GM18517 (cell line): ENCODE data around the gene SARDH.

Experiments
- ATAC-seq: cut with Tn5 transposase; IDR thresholded peaks from one replicate; pipeline ENCODE4 v1.9.1; 2021; ENCODE audit warnings: mild to moderate bottlenecking, moderate library complexity; ENCODE audit not compliant: unreplicated experiment

Gene SARDH

DNA sequence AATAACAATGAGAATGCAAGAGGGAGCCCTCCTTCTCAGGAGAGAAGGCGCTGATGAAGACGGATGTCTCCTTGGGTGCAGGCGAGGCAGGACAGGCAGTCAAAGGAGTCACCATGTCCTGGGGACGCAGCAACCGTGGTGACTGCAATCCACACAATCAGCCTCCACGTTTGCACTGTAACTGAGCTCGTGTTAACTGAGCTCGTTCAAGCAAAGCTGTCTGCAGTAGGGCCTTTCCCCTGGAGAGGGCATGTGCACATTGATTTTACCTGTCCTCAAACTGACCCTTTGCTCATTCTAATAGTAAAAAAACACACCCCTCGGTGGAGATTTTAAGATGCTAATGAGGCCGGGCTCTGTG lies 2.8 kb downstream of the SARDH start:
- ATAC-seq: no peak

DNA sequence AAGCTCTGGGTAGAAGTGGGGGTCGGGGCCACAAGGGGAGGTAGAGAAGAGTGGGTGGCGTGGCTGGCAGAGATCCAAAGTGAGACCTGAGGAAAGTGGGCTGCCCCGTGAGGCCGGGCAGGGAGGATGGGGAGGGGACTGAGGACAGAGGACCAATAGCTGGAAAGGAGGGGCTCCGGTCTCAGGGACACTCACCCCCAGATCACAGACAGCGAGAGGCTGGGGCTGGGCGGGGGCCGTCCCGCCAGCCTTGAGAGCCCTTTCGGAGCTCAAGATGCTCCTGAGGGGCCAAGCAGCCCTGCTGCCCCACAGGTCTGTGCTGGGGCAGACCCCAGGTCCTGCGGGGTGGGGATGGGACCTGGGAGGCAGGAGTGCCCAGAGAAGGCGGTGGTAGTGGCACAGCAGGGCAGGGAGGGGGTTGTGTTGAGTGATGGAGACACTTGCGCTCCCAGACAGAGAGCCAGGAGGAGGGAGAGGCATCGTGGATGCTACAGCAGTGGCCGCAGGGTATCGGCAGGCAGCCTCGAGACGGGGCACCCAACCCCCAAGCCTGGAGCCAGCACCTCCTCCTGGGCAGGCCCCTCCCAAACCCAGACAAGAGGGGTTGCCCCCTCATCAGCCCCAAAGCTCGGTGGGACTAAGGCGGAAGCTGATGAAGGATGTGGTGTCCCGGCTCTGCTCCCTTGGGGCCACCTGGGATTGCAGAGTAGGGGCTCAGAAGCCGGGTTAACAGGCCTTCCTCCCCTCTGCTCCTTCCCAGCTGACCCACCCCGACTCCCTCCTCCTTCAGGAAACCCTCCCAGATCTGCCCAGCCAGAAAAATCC lies 3.4 kb downstream of the SARDH start:
- no peak for ATAC-seq

DNA sequence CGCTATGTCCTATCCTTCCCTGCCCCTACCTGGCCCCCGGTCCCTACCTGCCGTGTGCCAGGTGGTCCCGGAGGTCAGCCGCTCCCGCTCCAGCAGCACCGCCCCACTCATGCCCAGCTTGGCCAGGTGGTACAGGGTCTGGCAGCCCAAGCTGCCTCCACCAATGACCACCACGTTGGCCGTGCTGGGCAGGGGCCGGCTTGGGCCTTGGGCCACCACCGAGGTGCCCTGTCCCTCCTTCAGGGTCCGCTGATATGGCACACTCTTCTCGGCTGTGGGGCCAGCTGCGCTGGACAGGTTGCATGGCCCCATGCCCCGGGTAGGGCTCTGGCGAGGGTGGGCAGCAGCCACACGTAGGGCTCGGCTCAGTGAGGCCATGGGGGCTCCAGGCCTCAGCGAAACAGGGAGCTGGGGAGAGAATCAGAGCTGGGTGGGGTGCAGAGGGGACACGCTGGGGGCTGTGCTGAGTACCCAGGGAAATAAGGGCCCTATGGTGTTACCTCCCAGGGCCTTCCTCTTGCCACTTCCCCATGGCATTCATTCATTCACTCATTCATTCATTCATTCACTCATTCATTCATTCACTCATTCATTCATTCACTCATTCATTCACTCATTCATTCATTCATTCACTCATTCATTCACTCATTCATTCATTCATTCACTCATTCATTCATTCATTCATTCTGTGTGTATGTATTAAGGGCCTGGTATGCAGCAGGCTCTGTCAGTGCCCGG lies 4.2 kb downstream of the SARDH start:
- ATAC-seq: no peak

DNA sequence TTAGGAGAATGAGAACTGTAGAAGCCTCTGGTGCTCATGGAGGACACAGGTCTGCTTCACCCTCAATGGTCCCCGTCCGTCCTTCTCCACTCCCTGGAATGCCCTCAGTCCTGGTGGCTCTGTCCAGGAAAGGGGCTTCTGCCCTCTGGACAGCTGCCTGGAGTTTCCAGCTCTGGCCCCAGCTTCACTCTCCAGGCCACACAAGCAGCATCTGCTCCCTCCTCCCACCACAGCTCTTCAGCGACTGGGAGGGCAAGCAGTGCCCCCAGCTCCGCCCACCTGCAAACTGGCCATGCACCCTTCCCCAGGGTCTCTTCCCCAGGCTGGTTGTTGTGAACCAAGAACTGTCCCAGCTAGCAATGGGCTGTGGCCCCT lies 4.7 kb downstream of the SARDH start:
- ATAC-seq: no peak

DNA sequence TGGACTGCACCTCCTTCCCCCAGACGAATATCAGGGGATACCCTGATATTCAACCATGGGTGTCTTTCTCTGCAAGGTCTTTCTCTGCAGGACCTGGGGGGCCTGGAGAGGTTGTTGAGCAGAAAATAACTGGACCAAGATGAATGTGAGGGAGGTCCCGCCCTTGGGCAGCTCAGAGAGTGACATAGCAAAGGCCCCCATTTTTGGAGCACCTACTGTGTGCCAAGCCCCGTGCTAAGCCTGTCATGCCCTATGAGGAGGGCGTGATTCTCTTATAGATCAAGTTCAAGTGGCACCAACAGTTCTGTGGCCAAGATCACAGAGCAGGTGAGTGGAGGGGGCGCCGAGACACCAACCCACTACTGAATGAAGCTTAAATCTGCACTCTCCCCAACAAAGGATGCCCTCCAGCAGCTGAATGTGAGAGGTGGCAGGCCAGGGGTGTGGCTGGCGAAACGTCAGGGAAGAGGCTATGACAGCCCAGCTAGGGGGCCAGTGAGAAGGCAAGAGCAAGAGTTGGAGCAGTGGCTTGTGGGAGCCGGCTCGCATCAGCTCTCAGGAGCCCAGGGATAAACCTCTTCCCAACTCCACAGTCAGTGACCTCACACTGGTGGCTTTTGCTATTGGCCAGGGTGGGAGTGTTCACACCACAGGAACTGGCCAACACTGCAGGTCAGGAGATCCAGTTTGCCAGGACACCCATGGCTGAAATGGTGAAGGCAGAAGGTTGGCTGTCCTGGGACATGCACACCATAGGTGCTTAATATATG lies 5.3 kb downstream of the SARDH start:
- no peak for ATAC-seq

DNA sequence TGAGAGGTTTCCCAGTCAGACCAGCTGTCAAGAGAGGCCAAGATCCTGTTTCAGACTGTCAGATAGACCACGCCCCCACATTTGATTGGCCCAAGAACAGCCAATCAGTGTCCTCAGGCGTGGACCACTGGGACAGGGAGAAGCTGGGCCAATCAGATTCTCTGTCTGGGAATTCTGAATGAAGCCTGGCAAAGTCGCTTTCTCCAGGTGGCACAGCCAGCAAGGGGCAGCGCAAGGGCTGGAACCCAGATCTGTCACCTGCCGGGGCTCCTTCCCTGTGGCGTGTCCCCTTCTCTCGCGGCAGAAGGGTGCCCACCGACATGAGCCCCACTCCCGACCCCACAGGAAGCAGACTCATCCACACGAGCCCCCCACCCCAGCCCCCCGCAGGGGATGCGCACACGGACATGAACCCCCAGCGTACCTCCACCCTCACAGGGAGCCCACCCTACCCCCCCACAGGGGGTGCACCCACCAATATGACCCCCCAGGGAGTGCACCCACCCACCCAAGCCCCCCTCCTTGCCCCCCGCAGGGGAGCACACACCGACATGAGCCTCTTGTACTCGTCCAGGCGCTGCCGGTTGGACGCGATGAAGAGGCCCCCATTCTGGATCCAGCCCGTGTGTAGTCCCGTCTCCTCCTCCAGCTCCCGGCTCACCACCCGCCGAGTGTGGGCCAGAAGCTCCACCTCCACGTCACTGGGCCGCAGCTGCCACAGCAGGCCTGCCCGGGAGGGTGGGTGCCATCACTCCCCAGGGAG lies 6.1 kb downstream of the SARDH start:
- ATAC-seq: no peak

DNA sequence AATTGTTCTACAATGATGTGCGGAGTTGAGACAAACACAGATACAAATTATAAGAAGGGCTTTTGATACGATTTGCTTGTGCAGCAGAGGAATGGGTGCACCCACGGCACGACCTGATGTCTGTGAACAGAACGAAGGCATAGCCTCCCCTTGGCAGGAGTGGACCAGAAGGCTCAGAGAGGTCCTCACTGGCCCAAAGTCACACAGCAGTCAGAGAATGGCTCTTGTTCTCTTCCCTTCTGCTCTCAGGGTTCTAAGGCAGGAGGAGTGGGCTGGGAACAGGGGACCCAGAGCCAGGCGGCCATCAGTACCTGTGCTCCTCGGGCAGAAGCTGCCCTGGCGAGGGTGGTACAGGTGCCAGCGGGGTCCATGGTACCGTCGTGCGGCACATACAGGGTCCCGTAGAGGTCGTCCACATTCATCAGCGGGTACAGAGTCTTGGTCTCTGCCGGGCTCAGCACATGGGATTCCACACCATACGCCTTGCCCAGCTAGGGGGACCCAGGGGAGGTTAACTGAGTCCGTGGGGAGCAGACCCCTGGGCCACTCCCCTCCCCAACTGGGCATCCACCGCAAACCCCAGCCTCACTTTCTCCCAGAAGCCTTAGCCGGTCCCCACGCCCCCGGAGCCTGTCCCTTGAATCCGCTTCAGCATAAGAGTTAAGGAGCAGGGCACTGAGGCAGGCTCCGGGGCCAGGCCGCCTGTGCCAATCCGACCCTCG lies 7.0 kb downstream of the SARDH start:
- no peak for ATAC-seq

DNA sequence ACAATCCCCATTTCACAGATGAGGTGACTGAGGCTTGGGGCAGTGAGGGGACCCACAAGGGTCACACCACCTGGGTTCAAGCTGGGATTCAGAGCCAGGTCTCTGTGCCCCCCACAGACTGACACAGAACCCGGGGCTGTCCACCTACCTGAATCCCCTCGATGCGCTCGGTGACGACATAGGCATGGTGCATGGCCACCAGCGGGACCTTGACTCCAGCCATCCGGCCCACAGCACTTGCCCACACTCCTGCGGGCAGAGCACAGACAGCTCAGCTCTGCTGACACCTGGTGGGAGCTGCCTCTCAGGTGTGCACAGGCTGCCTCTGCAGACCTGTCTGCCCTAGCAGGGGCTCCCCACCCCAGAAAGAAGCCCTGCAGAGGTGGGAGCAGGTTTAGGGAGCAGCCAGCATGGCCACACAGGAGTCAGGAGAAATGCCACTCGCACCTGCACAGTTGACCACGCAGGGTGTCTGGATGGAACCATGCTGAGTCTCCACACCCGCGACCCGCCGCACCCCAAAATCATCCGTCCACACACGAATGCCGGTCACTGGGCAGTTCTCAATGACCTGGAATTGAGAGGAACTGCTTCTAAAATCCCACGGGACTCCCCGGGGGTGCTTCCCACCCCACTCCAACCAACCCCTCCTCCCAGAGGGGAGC lies 8.4 kb downstream of the SARDH start:
- no peak for ATAC-seq

DNA sequence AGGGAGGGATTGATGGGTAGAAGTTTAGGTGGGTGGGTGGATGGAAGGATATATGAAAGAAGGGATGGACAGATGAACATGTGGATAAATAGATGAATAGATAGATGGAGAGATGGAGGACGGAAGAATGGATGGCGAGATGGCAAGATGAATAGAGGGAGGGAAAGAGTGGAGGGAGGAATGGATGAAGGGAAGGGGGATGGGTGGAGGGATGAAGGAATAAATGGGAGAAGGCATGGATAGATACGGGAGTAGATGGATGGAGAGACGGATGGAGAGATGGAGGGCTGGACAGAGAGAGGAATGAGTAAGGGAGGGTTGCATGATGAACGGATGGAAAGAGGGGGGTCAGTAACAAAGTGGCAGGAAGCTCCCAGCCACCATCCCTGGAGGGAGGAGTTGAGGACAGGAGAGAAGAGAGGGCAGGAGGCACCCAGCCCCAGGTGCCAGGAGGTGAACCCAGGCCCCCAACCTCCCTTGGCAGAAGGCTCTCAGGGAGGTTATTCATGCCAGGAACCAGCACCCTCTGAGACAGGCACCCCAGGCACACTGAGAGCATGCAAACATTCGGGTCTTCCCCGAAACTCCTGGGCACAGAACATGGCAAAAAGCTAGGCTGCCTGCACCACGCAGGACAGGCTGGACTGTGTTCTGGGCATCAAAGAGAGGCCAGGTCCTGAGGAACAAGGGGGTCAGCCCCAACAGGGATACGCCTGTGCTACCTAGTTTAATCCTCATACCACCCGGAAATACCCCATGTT lies 9.1 kb downstream of the SARDH start:
- ATAC-seq: no peak

DNA sequence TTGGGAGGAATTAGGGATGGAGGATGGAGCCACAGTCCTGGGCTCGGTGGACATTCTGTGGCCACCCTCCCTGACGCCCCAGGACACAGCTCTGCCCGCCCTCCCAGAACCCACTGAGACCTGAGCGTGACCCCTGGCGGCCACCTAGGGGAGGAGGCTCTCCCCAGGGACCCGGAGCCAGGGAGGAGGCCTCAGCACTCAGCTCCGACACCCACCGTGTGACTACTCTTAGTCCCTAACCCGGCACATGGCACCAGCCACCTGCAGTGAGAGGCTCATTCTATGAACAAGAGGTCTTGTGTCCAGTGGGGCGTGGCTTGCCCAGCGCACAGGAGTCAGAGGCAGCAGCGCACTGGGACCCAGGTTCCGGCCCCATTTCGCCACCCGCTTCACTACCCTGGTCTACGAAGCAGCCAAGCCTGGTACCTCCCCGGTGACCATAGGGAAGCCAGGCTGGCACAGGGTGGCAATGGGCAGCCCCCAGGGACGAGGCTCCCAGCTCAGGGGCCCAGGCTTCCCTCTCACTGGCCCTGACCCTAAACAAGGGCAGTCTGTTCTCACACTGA lies 10.2 kb downstream of the SARDH start:
- ATAC-seq: no peak

DNA sequence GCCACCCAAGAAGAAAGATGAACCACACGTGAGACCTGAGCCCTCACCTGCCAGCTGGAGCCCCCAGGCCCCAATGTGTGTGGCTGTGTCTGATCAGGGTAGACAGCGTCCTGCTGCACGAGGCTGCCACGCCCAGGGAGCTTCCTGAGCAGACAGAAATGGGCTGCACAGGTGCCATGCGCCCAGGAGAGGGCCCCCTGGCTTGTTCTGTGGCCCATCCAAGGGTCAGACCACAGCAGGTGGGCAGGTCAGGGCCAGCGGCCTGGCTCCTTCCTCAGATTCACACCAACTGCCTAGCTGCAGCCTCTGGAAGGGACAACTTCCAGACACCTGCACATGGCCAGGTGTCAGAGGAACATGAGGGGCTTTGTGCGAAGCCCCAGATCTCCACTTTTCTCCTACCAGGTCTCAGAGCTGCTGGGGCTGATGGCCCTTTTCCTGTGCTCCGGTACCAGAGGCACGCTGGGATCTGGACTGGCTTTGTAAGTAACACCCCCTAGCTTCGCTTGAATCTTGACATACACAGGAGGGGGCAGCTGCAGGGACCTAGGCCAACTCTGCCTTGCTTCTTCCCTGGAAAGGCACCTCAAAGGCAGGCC lies 10.8 kb downstream of the SARDH start:
- ATAC-seq: no peak

DNA sequence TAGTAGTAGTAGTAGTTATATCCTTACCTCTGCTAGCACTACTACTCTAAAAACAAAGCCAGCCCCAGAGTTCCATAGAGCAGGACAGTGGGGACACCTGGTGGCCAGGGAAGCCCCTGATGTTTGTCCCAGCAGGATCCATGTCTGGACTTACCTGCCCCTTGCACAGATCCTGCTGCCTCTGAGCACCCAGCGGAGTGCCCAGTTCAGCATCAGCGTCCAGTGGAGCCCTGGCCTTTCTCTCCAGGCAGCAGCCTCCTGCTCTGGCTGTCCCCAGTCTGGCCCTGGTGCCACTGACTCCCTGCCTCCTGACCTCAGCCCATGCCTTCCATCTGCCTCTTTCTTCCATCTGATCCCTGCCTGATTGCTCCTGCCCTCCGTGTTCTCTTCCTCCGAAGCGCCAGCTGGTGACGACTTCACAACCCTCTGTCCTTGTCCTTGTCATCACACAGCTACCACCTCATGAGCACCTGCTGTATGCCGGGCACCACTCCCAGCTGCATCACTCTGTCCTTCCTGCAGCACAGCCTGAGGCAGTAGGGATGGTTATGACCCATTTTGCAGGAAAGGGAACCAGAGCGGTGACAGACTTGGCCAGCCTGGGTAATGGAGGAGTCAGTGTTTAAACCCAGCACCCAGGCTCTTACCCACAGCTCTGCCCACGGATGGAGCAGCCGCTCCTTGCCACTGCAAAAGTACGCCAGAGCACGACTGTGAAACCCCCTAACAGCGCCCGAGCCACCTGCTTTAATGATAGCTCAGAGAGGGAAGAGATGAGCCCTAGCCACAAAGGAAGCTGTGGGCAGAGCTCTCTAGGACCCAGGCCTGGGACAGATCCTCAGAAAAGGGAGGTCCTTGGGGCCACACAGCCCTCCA lies 11.5 kb downstream of the SARDH start:
- ATAC-seq: no peak

DNA sequence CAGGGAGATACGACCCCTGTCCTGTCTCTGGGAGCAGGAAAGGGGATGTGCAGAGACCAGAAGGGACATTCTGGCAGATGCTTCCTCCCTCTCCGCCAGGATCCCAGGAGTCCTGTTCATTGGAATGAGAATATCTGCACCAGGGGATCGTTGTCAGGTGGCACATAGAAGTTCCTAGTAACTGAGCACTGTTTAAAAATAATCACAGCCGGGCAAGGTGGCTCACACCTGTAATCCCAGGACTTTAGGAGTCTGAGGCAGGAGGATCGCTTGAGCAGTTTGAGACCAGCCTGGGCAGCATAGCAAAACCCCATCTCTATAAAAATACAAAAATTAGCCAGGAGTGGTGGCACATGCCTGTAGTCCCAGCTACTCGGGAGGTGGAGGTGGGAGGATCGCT lies 12.3 kb downstream of the SARDH start:
- no peak for ATAC-seq

DNA sequence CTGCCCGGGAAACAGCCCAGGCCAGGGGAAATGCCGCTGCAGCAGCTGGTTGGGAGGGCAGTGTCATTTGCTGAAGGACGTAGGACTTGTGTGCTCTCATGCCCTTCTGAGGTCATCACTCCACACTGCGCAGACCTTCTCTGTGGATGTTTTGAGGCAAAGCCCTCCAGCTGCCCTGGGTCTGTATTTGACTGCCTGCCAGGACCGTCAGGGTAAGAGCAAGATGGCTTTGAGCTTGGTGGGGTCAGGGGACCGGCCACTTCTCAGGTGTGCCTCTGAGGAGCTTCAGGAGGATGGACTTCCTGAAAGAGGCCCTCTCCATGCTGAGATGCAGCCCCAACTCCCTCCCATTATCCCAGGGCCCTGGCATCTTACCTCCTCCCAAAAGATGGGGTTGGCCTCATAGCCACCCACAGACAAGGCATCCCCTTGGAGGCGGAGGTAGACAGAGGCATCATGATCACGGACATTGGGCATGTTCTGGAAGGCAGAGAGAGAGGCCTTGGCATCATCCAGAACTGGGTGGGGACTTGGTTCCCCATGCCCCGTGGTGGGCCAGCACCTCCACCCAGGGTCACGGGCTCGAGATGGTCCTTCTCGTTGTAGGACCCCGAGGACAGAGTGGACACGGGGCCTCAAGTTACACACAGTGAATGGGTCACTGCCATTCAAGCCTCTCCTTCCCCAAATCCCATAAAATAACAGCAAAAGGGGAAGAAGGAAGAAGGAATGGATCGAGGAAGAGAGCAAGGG lies 19.4 kb downstream of the SARDH start:
- ATAC-seq: no peak

DNA sequence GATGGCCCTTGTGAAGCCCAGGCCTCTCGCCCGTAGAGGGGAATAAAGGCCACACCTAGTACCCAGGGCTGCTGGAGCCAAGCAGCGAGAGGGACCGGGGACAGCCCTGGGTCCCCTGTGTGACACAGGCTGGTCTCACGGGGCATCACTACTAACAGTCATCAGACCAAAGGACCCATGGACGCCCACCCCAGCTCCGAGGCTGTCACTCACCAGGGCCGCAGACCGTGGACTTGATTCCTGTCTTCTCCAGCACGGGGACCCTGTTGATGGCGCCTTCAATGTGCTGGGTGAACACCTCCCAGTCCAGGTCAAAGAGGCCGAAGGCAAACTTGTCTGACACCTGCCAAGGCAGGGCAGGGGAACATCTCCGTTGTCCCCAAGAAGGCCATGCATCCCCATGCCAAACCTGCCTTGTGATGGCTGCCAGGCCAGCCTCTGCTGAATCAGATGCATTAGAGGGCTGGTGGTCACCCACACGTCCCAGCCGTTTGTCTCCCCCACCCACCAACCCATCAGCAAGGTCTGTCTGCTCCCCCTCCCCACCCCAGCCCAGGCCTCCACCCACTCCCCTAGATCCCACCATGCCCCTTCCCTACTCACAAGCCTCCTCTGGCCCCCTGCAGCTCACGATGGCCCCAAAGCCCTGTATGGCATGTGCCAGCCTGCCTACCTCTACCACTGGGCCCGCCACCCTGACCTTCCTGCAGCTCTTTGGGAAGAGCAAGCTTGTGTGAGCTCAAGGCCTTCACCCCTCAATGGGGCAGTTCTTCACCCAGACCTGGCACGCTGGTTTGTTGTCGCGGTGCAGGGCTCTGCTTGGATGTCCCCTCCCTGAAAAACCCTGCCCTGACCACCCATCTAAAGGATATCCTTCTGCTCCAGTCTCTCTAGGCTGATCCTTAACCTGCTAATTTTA lies 20.8 kb downstream of the SARDH start:
- no peak for ATAC-seq
